Measurements from ENCODE around the gene CNTN4. TPM values are rescaled to one million over a fixed set of nuclear protein-coding genes. Genes with fewer than 3 reads are reported as not detected.

CNTN4 gene
- total and polyA plus RNA-seq, 2 donors (not counting 3 experiments of a cell fraction or from before 2014, with no cell fraction given) = not detected

DNA sequence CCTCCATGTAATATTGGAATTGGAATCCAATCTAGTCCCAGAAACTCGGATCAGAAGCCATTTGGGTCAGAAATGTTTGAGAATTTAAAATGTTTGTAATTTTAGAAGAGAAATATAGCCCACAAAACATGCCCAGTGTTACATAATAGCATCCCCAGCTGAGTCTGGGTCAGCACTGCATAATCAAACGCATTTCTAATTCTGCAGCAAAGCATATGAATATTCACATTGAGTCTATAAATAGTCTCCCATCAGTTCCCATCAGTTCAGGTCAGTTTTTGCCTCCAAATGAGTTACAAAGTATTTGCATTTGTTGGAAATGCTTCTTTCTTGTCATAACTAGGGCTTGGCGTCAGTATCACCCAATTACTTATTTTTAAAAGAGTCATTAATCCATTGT, 628.4 kb downstream of the CNTN4 start:
- no peaks in the 10 kb centered on the region for H3K36me3 ChIP-seq (ENCODE audit: control insufficient read depth in 2 of 2, extremely low read depth in 1 of 2, insufficient read depth in 2 of 2, low read length in 2 of 2)
- no peaks in the 10 kb centered on the region for H3K79me2 ChIP-seq (ENCODE audit: control insufficient read depth, insufficient read depth, low read length)
- H3K9me1 ChIP-seq (replicated peaks; ENCODE audit: control insufficient read depth, extremely low read depth, insufficient read depth, low read length) = no peaks in the 10 kb centered on the region
- DNase-seq (ENCODE audit: low read depth, low spot score) (no peak), FAIRE-seq (no peak)
- dilution Hi-C loops (cut with MboI; ENCODE audit: extremely low pct_ligation_motif_present, low sequenced_read_pairs) (no loop called here), intact Hi-C loops (cut with micrococcal nuclease) (no loop called here)
- H3K9me3 ChIP-seq (replicated peaks; ENCODE audit: control insufficient read depth, insufficient read depth, low read length) = peaks cover 2% of the 10 kb centered on the region
- H3K27ac ChIP-seq (ENCODE audit: insufficient read depth, low read depth, low read length) = no peak overlapping the region
- H3K4me2 ChIP-seq (ENCODE audit: insufficient read depth, low read length) = no peak overlapping the region
- ChIA-PET POLR2A (no interaction called here), CTCF (no interaction called here)
- TF ChIP-seq POLR2A (IDR thresholded peaks at IDR 0.05; ENCODE audit: low read depth, low read length) = no peak
- TF ChIP-seq EZH2 (IDR thresholded peaks at IDR 0.05; ENCODE audit: borderline replicate concordance, low read depth, low read length, severe bottlenecking) = no peak
- TF ChIP-seq, protein P1, sequence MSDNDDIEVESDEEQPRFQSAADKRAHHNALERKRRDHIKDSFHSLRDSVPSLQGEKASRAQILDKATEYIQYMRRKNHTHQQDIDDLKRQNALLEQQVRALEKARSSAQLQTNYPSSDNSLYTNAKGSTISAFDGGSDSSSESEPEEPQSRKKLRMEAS (IDR thresholded peaks at IDR 0.05; ENCODE audit: insufficient read depth, insufficient read length) = no peak
- TF ChIP-seq GATA2 (IDR thresholded peaks at IDR 0.05; ENCODE audit: insufficient read depth, insufficient read length, low read depth, low read length) = no peak
- H3K4me1 ChIP-seq (ENCODE audit: control insufficient read depth, extremely low read depth, insufficient read depth, low read length) = no peaks in the 10 kb centered on the region
- no peak overlapping the region for H2AFZ ChIP-seq (ENCODE audit: low read depth, low read length)
- no peak overlapping the region for H3K9ac ChIP-seq (replicated peaks; ENCODE audit: extremely low read depth, insufficient read depth, low read length)
- H4K20me1 ChIP-seq (replicated peaks; ENCODE audit: control insufficient read depth, extremely low read depth, insufficient read depth, low read length) = no peaks in the 10 kb centered on the region
- H3K4me3 ChIP-seq (replicated peaks in 1 of 3; ENCODE audit: insufficient read depth in 1 of 3, low read depth in 1 of 3, low read length in 3 of 3) = no peak overlapping the region
- BruUV-seq (replicated peaks) = no TSS peak
- H3K27me3 ChIP-seq (ENCODE audit: control insufficient read depth in 2 of 2, insufficient read depth in 2 of 2, low read length in 2 of 2) = no peaks in the 10 kb centered on the region

- Histone ChIP-seq H3K27ac (ENCODE audit: insufficient read depth, low read depth, low read length) (no peak overlapping the region), H3K4me3 (replicated peaks in 1 of 3; ENCODE audit: insufficient read depth in 1 of 3, low read depth in 1 of 3, low read length in 3 of 3) (no peak overlapping the region), H4K20me1 (replicated peaks; ENCODE audit: control insufficient read depth, extremely low read depth, insufficient read depth, low read length) (no peaks in the 10 kb centered on the region), H3K27me3 (ENCODE audit: control insufficient read depth in 2 of 2, insufficient read depth in 2 of 2, low read length in 2 of 2) (no peaks in the 10 kb centered on the region), H3K9ac (replicated peaks; ENCODE audit: extremely low read depth, insufficient read depth, low read length) (no peak overlapping the region), H3K4me2 (ENCODE audit: insufficient read depth, low read length) (no peak overlapping the region), H3K36me3 (ENCODE audit: control insufficient read depth in 2 of 2, extremely low read depth in 1 of 2, insufficient read depth in 2 of 2, low read length in 2 of 2) (no peaks in the 10 kb centered on the region), H2AFZ (ENCODE audit: low read depth, low read length) (no peak overlapping the region), H3K79me2 (ENCODE audit: control insufficient read depth, insufficient read depth, low read length) (no peaks in the 10 kb centered on the region), H3K4me1 (ENCODE audit: control insufficient read depth, extremely low read depth, insufficient read depth, low read length) (no peaks in the 10 kb centered on the region), H3K9me3 (replicated peaks; ENCODE audit: control insufficient read depth, insufficient read depth, low read length) (peaks cover 2% of the 10 kb centered on the region), H3K9me1 (replicated peaks; ENCODE audit: control insufficient read depth, extremely low read depth, insufficient read depth, low read length) (no peaks in the 10 kb centered on the region)
- dilution Hi-C loops (cut with MboI; ENCODE audit: extremely low pct_ligation_motif_present, low sequenced_read_pairs) = no loop called here
- BruUV-seq (replicated peaks) = no TSS peak
- TF ChIP-seq EZH2 (IDR thresholded peaks at IDR 0.05; ENCODE audit: borderline replicate concordance, low read depth, low read length, severe bottlenecking) = no peak
- TF ChIP-seq, protein P1 (IDR thresholded peaks at IDR 0.05; ENCODE audit: insufficient read depth, insufficient read length) = no peak
- no peak for TF ChIP-seq POLR2AphosphoS5 (IDR thresholded peaks at IDR 0.05; ENCODE audit: insufficient read depth, low read depth, low read length)
- TF ChIP-seq, protein P2, sequence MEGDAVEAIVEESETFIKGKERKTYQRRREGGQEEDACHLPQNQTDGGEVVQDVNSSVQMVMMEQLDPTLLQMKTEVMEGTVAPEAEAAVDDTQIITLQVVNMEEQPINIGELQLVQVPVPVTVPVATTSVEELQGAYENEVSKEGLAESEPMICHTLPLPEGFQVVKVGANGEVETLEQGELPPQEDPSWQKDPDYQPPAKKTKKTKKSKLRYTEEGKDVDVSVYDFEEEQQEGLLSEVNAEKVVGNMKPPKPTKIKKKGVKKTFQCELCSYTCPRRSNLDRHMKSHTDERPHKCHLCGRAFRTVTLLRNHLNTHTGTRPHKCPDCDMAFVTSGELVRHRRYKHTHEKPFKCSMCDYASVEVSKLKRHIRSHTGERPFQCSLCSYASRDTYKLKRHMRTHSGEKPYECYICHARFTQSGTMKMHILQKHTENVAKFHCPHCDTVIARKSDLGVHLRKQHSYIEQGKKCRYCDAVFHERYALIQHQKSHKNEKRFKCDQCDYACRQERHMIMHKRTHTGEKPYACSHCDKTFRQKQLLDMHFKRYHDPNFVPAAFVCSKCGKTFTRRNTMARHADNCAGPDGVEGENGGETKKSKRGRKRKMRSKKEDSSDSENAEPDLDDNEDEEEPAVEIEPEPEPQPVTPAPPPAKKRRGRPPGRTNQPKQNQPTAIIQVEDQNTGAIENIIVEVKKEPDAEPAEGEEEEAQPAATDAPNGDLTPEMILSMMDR (IDR thresholded peaks at IDR 0.05; ENCODE audit: extremely low read depth in 1 of 2, insufficient read depth in 1 of 2, low read depth in 1 of 2, low read length in 2 of 2) = no peak
- TF ChIP-seq FOS (IDR thresholded peaks at IDR 0.05; ENCODE audit: borderline replicate concordance, insufficient read depth, low read length) = no peak
- TF ChIP-seq POLR2A (IDR thresholded peaks at IDR 0.05; ENCODE audit: low read depth, low read length) = no peak
- no peak for TF ChIP-seq JUN (IDR thresholded peaks at IDR 0.05; ENCODE audit: borderline replicate concordance, insufficient read depth, insufficient read length, low read depth)
- no peak for FAIRE-seq
- POLR2A ChIA-PET = no interaction called here
- no peak for DNase-seq (ENCODE audit: low read depth, low spot score)
- intact Hi-C loops (cut with micrococcal nuclease) = no loop called here
- CTCF ChIA-PET = no interaction called here
Observed at GRCh38 chr3:2727610-2728318, 629.1 kb downstream of the CNTN4 start.

Data from endothelial cell of umbilical vein (primary cell).